Stimulated activated CD4-positive, alpha-beta T cell treated with anti-CD3 and anti-CD28 coated beads, Interleukin-4, amount 100 ng/mL, for 48 hours (primary cell): ENCODE results near the gene GNAQ.
"Not testable (repeated sequence)": the region's sequence is repeated elsewhere in the genome, so short reads cannot be mapped to it uniquely, and the experiment has no call there.

Source experiments
- DNase-seq, 2 donors: peaks; one replicate each; pipeline ENCODE4 v3.0.0-alpha.2; 2020; ENCODE audit warnings: low read depth in 2 of 2

Gene GNAQ

GRCh38 chr9:77878793-77879192 lies 152.8 kb downstream of the GNAQ start:
- not testable (repeated sequence) for DNase-seq

GRCh38 chr9:77877976-77878375 lies 153.6 kb downstream of the GNAQ start:
- no peak for DNase-seq

- no peak for DNase-seq
Measured at GRCh38 chr9:77876590-77876989, 155.0 kb downstream of the GNAQ start.

GRCh38 chr9:77876091-77876490 lies 155.5 kb downstream of the GNAQ start:
- DNase-seq = no peak

- DNase-seq = no peak
Measured at GRCh38 chr9:77872863-77873262, 158.7 kb downstream of the GNAQ start.

- no peak for DNase-seq
Measured at GRCh38 chr9:77872177-77872576, 159.4 kb downstream of the GNAQ start.

GRCh38 chr9:77871483-77871882 lies 160.1 kb downstream of the GNAQ start:
- no peak for DNase-seq

- DNase-seq = no peak
Measured at GRCh38 chr9:77866878-77867277, 164.7 kb downstream of the GNAQ start.

GRCh38 chr9:77865385-77866047 lies 166.1 kb downstream of the GNAQ start:
- no peak for DNase-seq

- DNase-seq = no peak
Measured at GRCh38 chr9:77864211-77864889, 167.3 kb downstream of the GNAQ start.

GRCh38 chr9:77863638-77864037 lies 168.0 kb downstream of the GNAQ start:
- DNase-seq = not testable (repeated sequence)

GRCh38 chr9:77860953-77861352 lies 170.7 kb downstream of the GNAQ start:
- DNase-seq = not testable (repeated sequence)

GRCh38 chr9:77857513-77858259 lies 173.9 kb downstream of the GNAQ start:
- no peak for DNase-seq

GRCh38 chr9:77856615-77857014 lies 175.0 kb downstream of the GNAQ start:
- DNase-seq = no peak

GRCh38 chr9:77854916-77855311 lies 176.7 kb downstream of the GNAQ start:
- DNase-seq = no peak

- DNase-seq = no peak
Measured at GRCh38 chr9:77854258-77854915, 177.2 kb downstream of the GNAQ start.

GRCh38 chr9:77853716-77854115 lies 177.9 kb downstream of the GNAQ start:
- no peak for DNase-seq

- no peak for DNase-seq
Measured at GRCh38 chr9:77851882-77852595, 179.6 kb downstream of the GNAQ start.

- no peak for DNase-seq
Measured at GRCh38 chr9:77848897-77849296, 182.7 kb downstream of the GNAQ start.

- DNase-seq = no peak
Measured at GRCh38 chr9:77848404-77848803, 183.2 kb downstream of the GNAQ start.

GRCh38 chr9:77847626-77848025 lies 184.0 kb downstream of the GNAQ start:
- no peak for DNase-seq

- DNase-seq = no peak
Measured at GRCh38 chr9:77847059-77847499, 184.5 kb downstream of the GNAQ start.
